ENCODE results near the gene ALS2CL. TPM values are rescaled to one million over a fixed set of nuclear protein-coding genes. Genes with fewer than 3 reads are reported as not detected.

The ALS2CL gene
- total and polyA plus RNA-seq, 10 of the 15 experiments (the other 5 are each of a cell fraction or from before 2014, with no cell fraction given) = 0.01 to 0.05 TPM; not detected in 8

GRCh38 chr3:46659285-46659684, 34.2 kb downstream of the ALS2CL start:
- ATAC-seq (no peak), DNase-seq (ENCODE audit: low read depth, low spot score) (no peak), FAIRE-seq (no peak)
- no TSS peak for BruUV-seq (replicated peaks)
- H3K4me1 ChIP-seq (ENCODE audit: control insufficient read depth, insufficient read depth, low read length) = no peaks in the 10 kb centered on the region
- H3K36me3 ChIP-seq (ENCODE audit: control insufficient read depth in 2 of 2, insufficient read depth in 2 of 2, low read length in 1 of 2) = no peaks in the 10 kb centered on the region
- ChIA-PET RAD21 (ENCODE audit: unreplicated experiment) (no interaction called here), POLR2A (no interaction called here), CTCF (interaction anchor here (1.0 kb wide), 1 partner anchor 15 kb away, joined by 3 read pairs; no protein-coding TSS in a partner anchor), SMC1A (ENCODE audit: uncharacterized antibody, unreplicated experiment) (no interaction called here)
- intact Hi-C loops (cut with micrococcal nuclease; ENCODE audit: unreplicated experiment) (no loop called here), in situ Hi-C loops (cut with MboI) (no loop called here)
- no peak for TF ChIP-seq MEF2A (IDR thresholded peaks at IDR 0.05; ENCODE audit: insufficient read depth, low read depth, low read length)
- TF ChIP-seq HDAC6 (IDR thresholded peaks at IDR 0.05; ENCODE audit: unreplicated experiment) = no peak
- TF ChIP-seq CTCF (IDR thresholded peaks at IDR 0.05 in 2 of 3, conservative IDR thresholded peaks at IDR 0.05 in 1 of 3; ENCODE audit: control insufficient read depth in 2 of 3, extremely low read depth in 1 of 3, insufficient read depth in 1 of 3, low read depth in 3 of 3, low read length in 3 of 3) = no peak
- TF ChIP-seq ETV6 (conservative IDR thresholded peaks at IDR 0.05 in 1 of 2, IDR thresholded peaks at IDR 0.05 in 1 of 2; ENCODE audit: borderline replicate concordance in 1 of 2, low read depth in 1 of 2) = no peak
- TF ChIP-seq, protein P1, sequence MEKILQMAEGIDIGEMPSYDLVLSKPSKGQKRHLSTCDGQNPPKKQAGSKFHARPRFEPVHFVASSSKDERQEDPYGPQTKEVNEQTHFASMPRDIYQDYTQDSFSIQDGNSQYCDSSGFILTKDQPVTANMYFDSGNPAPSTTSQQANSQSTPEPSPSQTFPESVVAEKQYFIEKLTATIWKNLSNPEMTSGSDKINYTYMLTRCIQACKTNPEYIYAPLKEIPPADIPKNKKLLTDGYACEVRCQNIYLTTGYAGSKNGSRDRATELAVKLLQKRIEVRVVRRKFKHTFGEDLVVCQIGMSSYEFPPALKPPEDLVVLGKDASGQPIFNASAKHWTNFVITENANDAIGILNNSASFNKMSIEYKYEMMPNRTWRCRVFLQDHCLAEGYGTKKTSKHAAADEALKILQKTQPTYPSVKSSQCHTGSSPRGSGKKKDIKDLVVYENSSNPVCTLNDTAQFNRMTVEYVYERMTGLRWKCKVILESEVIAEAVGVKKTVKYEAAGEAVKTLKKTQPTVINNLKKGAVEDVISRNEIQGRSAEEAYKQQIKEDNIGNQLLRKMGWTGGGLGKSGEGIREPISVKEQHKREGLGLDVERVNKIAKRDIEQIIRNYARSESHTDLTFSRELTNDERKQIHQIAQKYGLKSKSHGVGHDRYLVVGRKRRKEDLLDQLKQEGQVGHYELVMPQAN (conservative IDR thresholded peaks at IDR 0.05) = no peak
- H2AFZ ChIP-seq (ENCODE audit: control insufficient read depth, low read depth, low read length) = no peak overlapping the region
- WGBS (ENCODE audit: insufficient coverage, insufficient replicate concordance, low lambda C conversion rate, missing lambda C conversion rate) = 68% methylated on average over 8 of the region's 8 CpGs
- no peaks in the 10 kb centered on the region; the same call in 1 of the 2 replicates for H4K20me1 ChIP-seq (ENCODE audit: control insufficient read depth, insufficient read depth)
- peaks cover 2 to 5% of the 10 kb centered on the region in 2 experiments; a peak in 3 of 4 replicates for H3K27me3 ChIP-seq (replicated peaks in 1 of 2; ENCODE audit: control insufficient read depth in 2 of 2, insufficient read depth in 2 of 2, low read length in 1 of 2)
- no peak overlapping the region for H3K9ac ChIP-seq (ENCODE audit: control insufficient read depth, insufficient read depth, low read length)
- no peaks in the 10 kb centered on the region for H3K79me2 ChIP-seq (ENCODE audit: control insufficient read depth, insufficient read depth, low read length)
- no peak overlapping the region for H3K4me3 ChIP-seq
- no peaks in the 10 kb centered on the region for H3K9me3 ChIP-seq (replicated peaks; ENCODE audit: control insufficient read depth, insufficient read depth, low read length)
- no peak overlapping the region for H3K27ac ChIP-seq (ENCODE audit: control insufficient read depth, insufficient read depth)
- no peak overlapping the region for H3K4me2 ChIP-seq (ENCODE audit: control insufficient read depth, insufficient read depth)
